ENCODE results near the gene TEX30.

DNA sequence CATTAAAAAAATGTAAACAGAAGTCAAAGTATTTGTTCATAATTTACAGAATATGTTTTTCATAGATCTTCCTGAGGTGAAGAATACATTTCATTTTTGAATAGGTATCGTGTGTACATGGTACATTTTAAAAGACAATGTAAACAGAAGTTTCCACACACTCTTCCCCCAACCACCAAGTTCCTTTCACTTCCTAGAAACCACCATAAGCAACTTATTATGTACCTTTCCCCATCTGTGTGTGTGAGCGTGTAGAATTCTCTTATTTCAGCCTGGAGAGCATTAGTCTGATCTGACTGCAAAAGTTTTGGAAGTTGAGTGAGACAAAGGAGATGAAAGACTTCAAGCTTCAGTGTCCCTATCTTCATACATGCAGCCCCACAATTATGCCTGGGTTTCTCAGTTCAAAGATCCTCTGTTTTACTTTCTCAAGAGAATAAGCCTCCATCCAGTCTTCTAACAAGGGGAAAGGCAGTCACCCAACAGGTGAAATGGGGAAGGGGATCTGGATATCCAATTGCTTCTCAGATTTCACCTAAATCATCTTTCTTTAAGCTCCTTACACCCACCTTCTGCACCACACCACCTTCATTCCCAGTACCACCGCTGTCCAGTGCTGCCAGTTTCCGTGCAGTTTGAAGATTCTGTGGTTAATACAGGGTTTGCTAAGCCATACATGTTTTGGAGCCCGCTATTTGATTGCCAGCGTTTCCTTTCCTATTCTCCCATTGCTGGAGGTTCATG lies 2.1 kb downstream of the TEX30 start:
- no peak for TF ChIP-seq POLR2A (IDR thresholded peaks at IDR 0.05; ENCODE audit: low read depth, low read length)
- no peak for TF ChIP-seq POLR2AphosphoS5 (IDR thresholded peaks at IDR 0.05; ENCODE audit: low read depth, low read length)
- no peak for TF ChIP-seq TAF1 (IDR thresholded peaks at IDR 0.05; ENCODE audit: low read depth, low read length)
